Spleen (tissue), 11 donors: ENCODE results near the gene RMI2. TPM values are rescaled to one million over a fixed set of nuclear protein-coding genes. Genes with fewer than 3 reads are reported as not detected.

Experiments
- DNase-seq: peaks from one replicate; pipeline ENCODE4 v3.0.0-alpha.2; 2020
- H3K27ac ChIP-seq, 8 donors: fragments of 200-600 bp; sonication (generic) in 7 of 8; 1 replicate in 4 of 8; 2 replicates in 4 of 8; pipeline versions ENCODE4 v1.5.0 to v1.8.0; 2016 to 2021; ENCODE audit warnings: inconsistent platforms in 4 of 8, mild to moderate bottlenecking in 4 of 8, moderate library complexity in 1 of 8
- H3K27me3 ChIP-seq, 7 donors: fragments of 200-600 bp; sonication (generic) in 6 of 7; replicated peaks in 1 of 7; 1 replicate in 4 of 7; 2 replicates in 3 of 7; pipeline versions ENCODE4 v1.5.0 to v1.8.0; 2016 to 2021; ENCODE audit warnings: inconsistent platforms in 3 of 7, mild to moderate bottlenecking in 1 of 7
- H3K36me3 ChIP-seq, 6 donors: fragments of 200-600 bp; sonication (generic) in 5 of 6; 1 replicate in 4 of 6; 2 replicates in 2 of 6; pipeline versions ENCODE4 v1.5.0 to v1.8.0; 2016 to 2021; ENCODE audit warnings: inconsistent platforms in 2 of 6
- H3K4me1 ChIP-seq, 6 donors: fragments of 200-600 bp; sonication (generic) in 5 of 6; 1 replicate in 3 of 6; 2 replicates in 3 of 6; pipeline versions ENCODE4 v1.5.0 to v1.8.0; 2016 to 2021; ENCODE audit warnings: inconsistent platforms in 3 of 6
- H3K4me3 ChIP-seq, 8 donors: fragments of 200-600 bp; sonication (generic) in 7 of 8; 1 replicate in 4 of 8; 2 replicates in 4 of 8; pipeline versions ENCODE4 v1.5.0 to v1.8.0; 2016 to 2021; ENCODE audit warnings: inconsistent platforms in 4 of 8, mild to moderate bottlenecking in 4 of 8, moderate library complexity in 2 of 8
- H3K9me3 ChIP-seq, 8 donors: fragments of 200-600 bp; sonication (generic) in 7 of 8; 1 replicate in 4 of 8; 2 replicates in 4 of 8; pipeline versions ENCODE4 v1.5.0 to v1.8.0; 2016 to 2021; ENCODE audit warnings: inconsistent platforms in 4 of 8
- POLR2A ChIP-seq, 3 donors: fragments of 450-650 bp; IDR thresholded peaks; one replicate each; pipeline ENCODE4 v1.5.1; 2017; ENCODE audit warnings: antibody characterized with exemption in 3 of 3, mild to moderate bottlenecking in 1 of 3
- POLR2AphosphoS5 ChIP-seq, 3 donors: sonication (generic); formaldehyde crosslinking; IDR thresholded peaks; one replicate each; pipeline ENCODE4 v1.5.1; 2017; ENCODE audit warnings: antibody characterized with exemption in 3 of 3
- WGBS, 5 donors: extraction: QIAGEN DNeasy Blood & Tissue Kit in 3 of 5; methylation state at CpG; one replicate each; pipeline versions ENCODE4 v1.1.5 to v1.1.7; 2013 to 2018; 5-methylcytosine and 5-hydroxymethylcytosine counted together
- intact Hi-C: fragments of 100-400 bp; cut with DNase I; formaldehyde crosslinking; loops from one replicate; pipeline ENCODE4 v1.15.0; 2023; ENCODE audit warnings: low total_unique reads
- polyA plus RNA-seq, 3 donors: library from polyadenylated mRNA; stranded (reverse); fragments of 200-250 nt; gene quantifications; one replicate each; pipeline ENCODE4 v1.2.1, GENCODE V29; 2013
- total RNA-seq, 7 donors: library from RNA; depleted of rRNA in 3 of 7; stranded (reverse); fragments of >200 nt in 3 of 7; fragmentation: NEBNext Ultra II Directional in 4 of 7; extraction: Animal tissue kit (Norgen Biotek cat#: 25700) in 4 of 7; gene quantifications; one replicate each; pipeline versions ENCODE4 v1.1.0 to v1.2.1, GENCODE V29; 2016 to 2021
- TF ChIP-seq, protein P1 (sequence below), 11 experiments: fragments of 200-600 bp in 7 of 11; fragments of 450-650 bp in 4 of 11; sonication (generic) in 4 of 11; IDR thresholded peaks in 8 of 11; conservative IDR thresholded peaks in 3 of 11; 1 replicate in 7 of 11; 2 replicates in 4 of 11; pipeline versions ENCODE4 v1.4.0 to v1.8.0; 2016 to 2021; ENCODE audit warnings: antibody characterized with exemption in 11 of 11, inconsistent platforms in 4 of 11, mild to moderate bottlenecking in 1 of 11
- donor health status: healthy with polysubstance abuse.
- donor health status: DM: no; HTN: no; CAD: no; lungs with moderate emphysema.
- donor health status: DM: no; HTN: no; CAD: no.
- donor health status: Bipolar disorder and iron deficiency.
- donor health status: healthy.
- donor health status: DM: no; HTN: no; CAD: no.
- donor health status: DM: yes; HTN: yes; CAD: no.

Gene RMI2
- total and polyA plus RNA-seq, 10 donors = 2.4 to 23.6 (median 4.7) TPM

DNA sequence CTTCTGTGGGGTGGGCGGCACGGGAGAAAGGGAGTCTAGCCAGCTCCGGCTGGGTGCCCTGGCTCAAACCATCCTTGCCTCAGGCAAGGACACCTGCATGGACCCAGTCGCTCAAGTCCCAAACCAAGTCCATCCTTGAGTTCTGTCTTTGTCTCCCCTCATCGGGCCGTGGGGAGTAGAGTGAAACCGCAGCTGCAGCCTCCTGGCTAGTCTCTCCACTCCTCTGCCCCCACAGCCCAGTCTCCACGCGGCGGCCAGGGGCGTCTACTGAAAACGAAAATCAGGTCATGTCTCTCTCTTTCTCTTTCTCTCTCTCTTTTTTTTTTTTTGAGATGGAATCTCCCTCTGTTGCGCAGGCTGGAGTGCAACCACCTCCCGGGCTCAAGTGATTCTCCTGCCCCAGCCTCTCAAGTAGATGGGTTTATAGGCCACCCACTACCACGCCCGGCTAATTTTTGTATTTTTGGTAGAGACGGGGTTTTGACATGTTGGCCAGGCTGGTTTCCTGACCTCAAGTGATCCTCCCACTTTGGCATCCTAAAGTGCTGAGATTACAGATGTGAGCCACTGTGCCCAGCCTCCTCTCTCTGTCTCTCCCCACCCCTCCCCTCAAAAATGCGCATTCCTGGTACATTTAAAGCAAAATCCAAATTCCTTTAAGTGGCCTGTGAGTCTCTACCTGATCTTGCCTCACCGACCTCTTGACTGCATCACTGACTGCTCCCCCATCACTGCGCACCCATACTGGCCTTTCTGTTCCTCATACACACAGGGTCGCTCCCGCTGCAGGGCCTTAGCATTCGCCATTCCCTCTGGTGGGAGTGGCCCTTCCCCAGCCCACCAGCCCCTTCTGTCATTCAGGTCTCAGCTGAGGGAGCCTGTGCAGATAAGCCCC lies 17.7 kb upstream of the RMI2 start:
- H3K4me1 ChIP-seq = peaks cover 43 to 67% (median 51%) of the 10 kb centered on the region in 6 donors
- H3K4me3 ChIP-seq = peak overlapping the region in 1 of 8 donors; percentile 51
- H3K27ac ChIP-seq = peak overlapping the region; percentile 15 to 82 (median 76)
- no peaks in the 10 kb centered on the region for H3K36me3 ChIP-seq
- intact Hi-C loops = no loop called here
- H3K27me3 ChIP-seq = no peaks in the 10 kb centered on the region
- TF ChIP-seq POLR2A (IDR thresholded peaks at IDR 0.05) (no peak), POLR2AphosphoS5 (IDR thresholded peaks at IDR 0.05) (peak in 1 of 3 donors; percentile 45)
- TF ChIP-seq, protein P1, sequence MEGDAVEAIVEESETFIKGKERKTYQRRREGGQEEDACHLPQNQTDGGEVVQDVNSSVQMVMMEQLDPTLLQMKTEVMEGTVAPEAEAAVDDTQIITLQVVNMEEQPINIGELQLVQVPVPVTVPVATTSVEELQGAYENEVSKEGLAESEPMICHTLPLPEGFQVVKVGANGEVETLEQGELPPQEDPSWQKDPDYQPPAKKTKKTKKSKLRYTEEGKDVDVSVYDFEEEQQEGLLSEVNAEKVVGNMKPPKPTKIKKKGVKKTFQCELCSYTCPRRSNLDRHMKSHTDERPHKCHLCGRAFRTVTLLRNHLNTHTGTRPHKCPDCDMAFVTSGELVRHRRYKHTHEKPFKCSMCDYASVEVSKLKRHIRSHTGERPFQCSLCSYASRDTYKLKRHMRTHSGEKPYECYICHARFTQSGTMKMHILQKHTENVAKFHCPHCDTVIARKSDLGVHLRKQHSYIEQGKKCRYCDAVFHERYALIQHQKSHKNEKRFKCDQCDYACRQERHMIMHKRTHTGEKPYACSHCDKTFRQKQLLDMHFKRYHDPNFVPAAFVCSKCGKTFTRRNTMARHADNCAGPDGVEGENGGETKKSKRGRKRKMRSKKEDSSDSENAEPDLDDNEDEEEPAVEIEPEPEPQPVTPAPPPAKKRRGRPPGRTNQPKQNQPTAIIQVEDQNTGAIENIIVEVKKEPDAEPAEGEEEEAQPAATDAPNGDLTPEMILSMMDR (IDR thresholded peaks at IDR 0.05 in 8 of 11, conservative IDR thresholded peaks at IDR 0.05 in 3 of 11) = no peak
- WGBS, 5 donors = 50 to 73% (median 63%) methylated on average over 23 of the region's 23 CpGs
- DNase-seq = no peak
- H3K9me3 ChIP-seq = no peaks in the 10 kb centered on the region

DNA sequence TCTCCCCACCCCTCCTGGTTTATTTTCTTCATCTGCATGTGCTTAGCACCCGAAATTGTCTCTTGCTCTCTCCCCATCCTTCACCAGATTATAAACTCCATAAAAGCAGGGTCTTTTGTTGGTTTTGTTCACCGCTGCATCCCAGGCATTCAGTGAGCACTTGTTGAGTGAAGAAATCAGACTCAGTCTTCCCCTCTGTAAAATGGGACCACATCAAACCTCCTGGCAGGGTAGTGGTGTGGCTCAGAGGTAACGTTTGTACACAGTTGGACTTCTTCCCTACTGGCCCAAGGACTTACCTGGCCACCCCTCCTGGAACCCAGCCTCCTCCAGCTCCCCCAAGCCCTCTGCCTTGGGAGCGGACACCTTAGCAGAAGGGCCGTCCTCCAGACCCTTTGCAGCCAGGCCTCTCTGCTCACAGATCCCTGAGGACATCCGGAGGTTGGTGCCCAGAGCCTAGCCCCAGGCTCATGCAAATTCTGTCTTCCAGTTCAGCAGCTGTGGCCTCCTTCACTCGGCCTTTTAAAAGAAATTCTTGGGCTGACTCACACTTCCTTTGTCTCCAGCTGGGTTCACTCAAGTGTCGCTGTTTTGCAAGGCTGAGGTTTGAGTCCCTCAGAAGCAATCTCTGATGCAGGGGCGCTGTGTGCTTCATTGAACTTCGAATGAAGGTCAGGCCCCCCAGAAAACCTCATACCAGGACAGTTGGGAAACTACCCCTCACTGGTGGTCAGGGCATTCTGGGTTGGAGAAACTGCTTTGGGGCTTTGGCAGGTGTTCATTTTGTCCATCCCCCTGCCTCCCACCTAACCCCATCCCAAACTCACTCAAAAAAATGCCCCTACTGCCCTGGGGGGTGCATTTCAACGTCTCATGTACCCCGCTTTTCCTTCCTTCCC lies 16.8 kb upstream of the RMI2 start:
- H3K4me1 ChIP-seq = peaks cover 43 to 64% (median 51%) of the 10 kb centered on the region in 6 donors
- TF ChIP-seq POLR2AphosphoS5 (IDR thresholded peaks at IDR 0.05) = peak in 2 of 3 donors; percentile 73 to 88
- TF ChIP-seq, protein P1 (IDR thresholded peaks at IDR 0.05 in 8 of 11, conservative IDR thresholded peaks at IDR 0.05 in 3 of 11) = no peak
- peak; percentile 85 for DNase-seq
- H3K9me3 ChIP-seq = no peaks in the 10 kb centered on the region
- H3K27ac ChIP-seq = peak overlapping the region; percentile 33 to 82 (median 76)
- WGBS, 5 donors = 19 to 28% (median 24%) methylated on average over 12 of the region's 12 CpGs
- H3K36me3 ChIP-seq = no peaks in the 10 kb centered on the region
- H3K4me3 ChIP-seq = peak overlapping the region in 1 of 8 donors; percentile 51
- intact Hi-C loops = no loop called here
- H3K27me3 ChIP-seq = no peaks in the 10 kb centered on the region

GRCh38 chr16:11329071-11329491 lies 16.2 kb upstream of the RMI2 start:
- DNase-seq = no peak
- H3K4me3 ChIP-seq = peak overlapping the region in 1 of 8 donors; percentile 51
- H3K9me3 ChIP-seq = no peaks in the 10 kb centered on the region
- H3K27me3 ChIP-seq = no peaks in the 10 kb centered on the region
- H3K27ac ChIP-seq = peak overlapping the region in 7 of 8 donors; percentile 47 to 82 (median 78)
- H3K4me1 ChIP-seq = peaks cover 43 to 59% (median 51%) of the 10 kb centered on the region in 6 donors
- no peaks in the 10 kb centered on the region for H3K36me3 ChIP-seq
- TF ChIP-seq POLR2AphosphoS5 (IDR thresholded peaks at IDR 0.05) = no peak
- TF ChIP-seq, protein P1 (IDR thresholded peaks at IDR 0.05 in 8 of 11, conservative IDR thresholded peaks at IDR 0.05 in 3 of 11) = no peak
- TF ChIP-seq POLR2A (IDR thresholded peaks at IDR 0.05) = no peak
- intact Hi-C loops = no loop called here
- 16 to 27% (median 20%) methylated on average over 6 of the region's 6 CpGs for WGBS, 5 donors
